Progenitor cell of endocrine pancreas (in vitro differentiated cells): ENCODE measurements around the gene RPTOR. TPM values are rescaled to one million over a fixed set of nuclear protein-coding genes. Genes with fewer than 3 reads are reported as not detected.

Experiments
- DNase-seq: peaks from one replicate; pipeline ENCODE4 v3.0.0; 2021; ENCODE audit warnings: low spot score; ENCODE audit not compliant: unreplicated experiment
- H3K27ac Mint-ChIP-seq: 2 replicates; pipeline ENCODE4 v1.8.0; 2021; ENCODE audit warnings: mild to moderate bottlenecking, moderate library complexity, mixed read lengths
- H3K27me3 Mint-ChIP-seq: 2 replicates; pipeline ENCODE4 v1.8.0; 2021; ENCODE audit warnings: mixed read lengths
- H3K36me3 Mint-ChIP-seq: 2 replicates; pipeline ENCODE4 v1.8.0; 2022; ENCODE audit warnings: mixed read lengths; ENCODE audit not compliant: insufficient read depth
- H3K4me1 Mint-ChIP-seq: 2 replicates; pipeline ENCODE4 v1.8.0; 2021; ENCODE audit warnings: low read depth, mixed read lengths
- H3K4me3 Mint-ChIP-seq: 2 replicates; pipeline ENCODE4 v1.8.0; 2021; ENCODE audit warnings: low read depth, mild to moderate bottlenecking, moderate library complexity, mixed read lengths
- H3K9me3 Mint-ChIP-seq: 2 replicates; pipeline ENCODE4 v1.8.0; 2021; ENCODE audit warnings: low read depth, mixed read lengths
- total RNA-seq: library from RNA; stranded (reverse); gene quantifications from 2 replicates; pipeline ENCODE4 v1.2.1, GENCODE V29; 2021
- TF ChIP-seq, protein P1 (sequence below): fragments of 200-600 bp; sonication (generic); IDR thresholded peaks from one replicate; pipeline ENCODE4 v1.5.0; 2021; ENCODE audit warnings: antibody characterized with exemption, mild to moderate bottlenecking; ENCODE audit not compliant: unreplicated experiment

RPTOR gene
- total RNA-seq, 1 donor from 2014 or later = 40.0 TPM

DNA sequence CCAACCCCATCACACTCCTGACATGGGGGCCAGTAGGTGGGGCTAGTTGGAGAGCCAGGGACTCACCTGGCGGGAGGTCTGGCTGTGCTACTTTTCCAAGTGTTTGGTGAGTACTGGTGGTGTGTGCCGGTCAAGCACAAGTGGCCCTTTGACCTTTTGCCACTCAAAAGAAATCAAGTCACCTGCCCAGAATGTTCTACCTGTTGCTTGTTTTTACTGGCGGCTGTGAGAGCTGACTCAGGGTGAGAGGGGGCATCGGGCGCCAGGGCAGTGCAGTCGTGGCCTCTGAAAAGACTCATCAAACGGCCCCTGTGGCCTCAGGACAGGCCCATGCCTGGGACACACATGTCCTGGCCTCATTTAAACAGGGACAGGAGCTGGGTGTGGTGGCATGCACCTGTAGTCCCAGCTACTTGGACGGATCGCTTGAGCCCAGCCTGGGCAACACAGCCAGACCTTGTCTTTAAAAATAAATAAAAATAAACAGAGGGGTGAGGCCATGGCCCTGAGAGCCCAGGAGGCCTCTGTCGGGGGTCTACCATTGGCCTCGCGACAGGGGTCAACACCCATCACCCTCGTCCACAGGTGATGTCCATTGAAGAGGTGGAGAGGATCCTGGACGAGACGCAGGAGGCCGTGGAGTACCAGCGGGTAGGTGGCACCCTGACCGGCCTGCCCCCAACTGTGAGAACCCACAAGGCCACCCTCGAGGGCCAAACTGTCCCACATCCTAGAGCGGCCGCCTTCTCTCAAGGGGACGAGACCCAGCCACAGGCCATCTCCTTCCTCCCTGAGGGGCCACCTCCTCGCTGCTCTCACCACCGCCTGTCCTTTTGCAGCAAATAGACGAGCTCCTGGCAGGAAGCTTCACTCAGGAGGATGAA is 452.0 kb downstream of the RPTOR start:
- Mint-ChIP-seq H3K27me3 (peaks cover 5% of the 10 kb centered on the region), H3K4me3 (no peak overlapping the region), H3K27ac (no peak overlapping the region), H3K4me1 (peaks cover 5% of the 10 kb centered on the region), H3K9me3 (no peaks in the 10 kb centered on the region), H3K36me3 (peaks cover 7% of the 10 kb centered on the region)
- no peak for DNase-seq
- TF ChIP-seq, protein P1, sequence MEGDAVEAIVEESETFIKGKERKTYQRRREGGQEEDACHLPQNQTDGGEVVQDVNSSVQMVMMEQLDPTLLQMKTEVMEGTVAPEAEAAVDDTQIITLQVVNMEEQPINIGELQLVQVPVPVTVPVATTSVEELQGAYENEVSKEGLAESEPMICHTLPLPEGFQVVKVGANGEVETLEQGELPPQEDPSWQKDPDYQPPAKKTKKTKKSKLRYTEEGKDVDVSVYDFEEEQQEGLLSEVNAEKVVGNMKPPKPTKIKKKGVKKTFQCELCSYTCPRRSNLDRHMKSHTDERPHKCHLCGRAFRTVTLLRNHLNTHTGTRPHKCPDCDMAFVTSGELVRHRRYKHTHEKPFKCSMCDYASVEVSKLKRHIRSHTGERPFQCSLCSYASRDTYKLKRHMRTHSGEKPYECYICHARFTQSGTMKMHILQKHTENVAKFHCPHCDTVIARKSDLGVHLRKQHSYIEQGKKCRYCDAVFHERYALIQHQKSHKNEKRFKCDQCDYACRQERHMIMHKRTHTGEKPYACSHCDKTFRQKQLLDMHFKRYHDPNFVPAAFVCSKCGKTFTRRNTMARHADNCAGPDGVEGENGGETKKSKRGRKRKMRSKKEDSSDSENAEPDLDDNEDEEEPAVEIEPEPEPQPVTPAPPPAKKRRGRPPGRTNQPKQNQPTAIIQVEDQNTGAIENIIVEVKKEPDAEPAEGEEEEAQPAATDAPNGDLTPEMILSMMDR = no peak

DNA sequence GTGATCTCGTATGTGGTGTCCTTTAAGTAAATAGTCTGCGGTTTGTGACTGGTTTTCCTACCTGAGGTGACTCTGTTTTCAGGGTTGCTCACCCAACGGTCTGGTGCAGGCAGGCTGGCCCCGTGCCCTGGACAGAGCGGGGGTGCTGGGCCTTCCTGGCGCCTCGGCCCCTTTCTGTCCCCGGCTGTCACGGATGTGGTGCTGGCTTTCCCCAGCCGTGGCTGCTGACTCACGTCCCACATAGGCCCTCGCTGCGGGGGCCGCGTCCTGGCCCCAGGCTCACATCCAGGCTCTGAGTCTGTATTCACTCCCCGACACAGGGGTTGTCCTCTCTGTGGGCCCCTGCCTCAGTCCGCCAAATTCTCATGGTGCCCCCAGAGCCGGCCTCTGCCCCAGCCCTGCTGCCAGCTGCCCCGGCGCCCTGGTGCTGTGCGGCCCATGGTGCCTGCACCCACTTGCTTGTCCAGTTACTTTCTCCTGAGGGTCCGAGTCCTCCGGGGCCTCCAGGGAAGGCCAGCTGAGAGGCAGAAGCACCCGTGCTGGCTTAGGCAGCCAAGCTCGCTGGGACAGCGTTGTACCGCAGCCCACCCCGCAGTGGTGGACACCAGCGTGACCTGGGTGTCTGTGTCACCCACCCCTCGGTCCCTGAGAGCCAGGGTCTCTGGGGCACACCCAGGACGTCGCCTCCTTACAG is 452.9 kb downstream of the RPTOR start:
- Mint-ChIP-seq H3K9me3 (no peaks in the 10 kb centered on the region), H3K36me3 (peaks cover 7% of the 10 kb centered on the region), H3K4me1 (peaks cover 5% of the 10 kb centered on the region), H3K27ac (no peak overlapping the region), H3K4me3 (no peak overlapping the region), H3K27me3 (peaks cover 12% of the 10 kb centered on the region)
- TF ChIP-seq, protein P1 = no peak
- no peak for DNase-seq

GRCh38 chr17:80998118-80998747 is 453.6 kb downstream of the RPTOR start:
- TF ChIP-seq, protein P1 = no peak
- Mint-ChIP-seq H3K4me3 (no peak overlapping the region), H3K9me3 (no peaks in the 10 kb centered on the region), H3K27ac (no peak overlapping the region), H3K36me3 (peaks cover 7% of the 10 kb centered on the region), H3K4me1 (no peaks in the 10 kb centered on the region), H3K27me3 (peaks cover 18% of the 10 kb centered on the region)
- DNase-seq = no peak

DNA sequence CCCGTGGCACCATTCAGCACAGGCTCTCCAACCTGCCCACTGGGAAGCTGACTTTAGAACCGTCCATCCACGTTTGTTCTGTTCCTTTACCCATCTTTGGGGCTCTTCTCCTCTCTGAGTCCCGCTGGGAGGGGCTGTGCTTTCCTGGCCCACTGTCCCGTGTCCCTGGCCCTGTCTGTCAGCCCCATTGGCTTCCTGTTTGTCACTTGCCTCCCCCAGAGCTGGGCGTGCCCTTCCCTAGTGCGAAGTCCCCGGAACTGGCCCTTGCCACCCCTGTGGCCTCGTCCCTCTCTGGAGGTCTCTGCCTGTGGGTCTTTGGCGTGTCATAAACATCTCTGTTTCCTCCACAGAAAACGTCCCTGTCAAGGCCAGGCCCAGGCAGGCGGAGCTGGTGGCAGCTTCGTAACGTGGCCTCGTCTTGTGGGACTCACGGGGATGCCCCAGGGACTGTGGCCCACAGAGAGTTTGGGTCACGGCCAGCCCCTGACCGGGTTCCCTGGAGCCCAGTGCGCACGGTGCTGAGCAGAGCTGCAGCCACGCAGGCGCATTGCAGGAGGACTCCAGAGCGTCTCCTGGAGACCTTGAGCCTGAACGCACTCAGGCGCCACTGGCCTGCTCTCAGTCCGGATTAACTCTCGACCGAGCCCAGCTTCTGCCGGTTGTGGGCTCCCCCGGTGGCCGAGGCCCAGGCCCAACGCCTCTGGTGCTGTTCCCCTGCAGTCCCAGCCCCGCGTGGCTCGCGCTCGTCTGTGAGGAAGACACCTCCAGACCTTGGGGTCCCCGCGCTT is 454.3 kb downstream of the RPTOR start:
- H3K4me1 Mint-ChIP-seq = no peaks in the 10 kb centered on the region
- H3K36me3 Mint-ChIP-seq = peaks cover 7% of the 10 kb centered on the region
- no peak for DNase-seq
- H3K27ac Mint-ChIP-seq = no peak overlapping the region
- H3K9me3 Mint-ChIP-seq = no peaks in the 10 kb centered on the region
- peaks cover 24% of the 10 kb centered on the region for H3K27me3 Mint-ChIP-seq
- TF ChIP-seq, protein P1 = no peak
- no peak overlapping the region for H3K4me3 Mint-ChIP-seq
